ENCODE measurements around the gene MED13L. TPM values are rescaled to one million over a fixed set of nuclear protein-coding genes. Genes with fewer than 3 reads are reported as not detected.

MED13L gene
- total and polyA plus RNA-seq, 2 donors (not counting 3 experiments of a cell fraction or from before 2014, with no cell fraction given), result 27.4 to 93.6 TPM

DNA sequence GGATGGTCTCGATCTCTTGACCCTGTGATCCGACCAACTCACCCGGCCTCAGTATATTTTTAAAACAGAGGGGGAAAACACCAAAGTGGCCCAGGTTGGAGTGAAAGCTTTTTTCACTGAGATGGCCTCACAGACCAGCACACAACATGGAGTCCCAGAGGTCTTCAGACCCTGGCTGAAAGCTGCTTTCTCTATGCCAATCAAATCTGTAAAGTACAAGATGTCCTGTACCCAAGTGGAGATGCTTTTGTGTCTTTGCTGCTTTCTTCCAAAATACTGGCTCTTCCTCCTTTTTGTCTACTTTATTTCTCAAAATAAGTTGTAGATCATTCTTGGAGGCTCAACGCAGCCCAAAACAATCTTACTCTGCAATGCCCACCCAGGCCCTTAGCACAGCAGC is 214.8 kb downstream of the MED13L start:
- H3K4me2 ChIP-seq (ENCODE audit: insufficient read depth, low read length), result no peak overlapping the region
- ChIA-PET POLR2A (no interaction called here), CTCF (interaction anchor here (0.8 kb wide), 1 partner anchor 15 kb away, joined by 4 read pairs; no protein-coding TSS in a partner anchor)
- no peak for DNase-seq (ENCODE audit: low read depth, low spot score)
- no peaks in the 10 kb centered on the region for H3K36me3 ChIP-seq (ENCODE audit: control insufficient read depth in 2 of 2, extremely low read depth in 1 of 2, insufficient read depth in 2 of 2, low read length in 2 of 2)
- peaks cover 2% of the 10 kb centered on the region for H4K20me1 ChIP-seq (replicated peaks; ENCODE audit: control insufficient read depth, extremely low read depth, insufficient read depth, low read length)
- dilution Hi-C loops (cut with MboI; ENCODE audit: extremely low pct_ligation_motif_present, low sequenced_read_pairs), result no loop called here
- no peak for FAIRE-seq
- peaks cover 26% of the 10 kb centered on the region for H3K79me2 ChIP-seq (ENCODE audit: control insufficient read depth, insufficient read depth, low read length)
- no TSS peak for BruUV-seq (replicated peaks)
- H3K9ac ChIP-seq (replicated peaks; ENCODE audit: extremely low read depth, insufficient read depth, low read length), result no peak overlapping the region
- H3K27me3 ChIP-seq (ENCODE audit: control insufficient read depth in 2 of 2, insufficient read depth in 2 of 2, low read length in 2 of 2), result no peaks in the 10 kb centered on the region
- no peak overlapping the region for H3K4me3 ChIP-seq (replicated peaks in 1 of 3; ENCODE audit: insufficient read depth in 1 of 3, low read depth in 1 of 3, low read length in 3 of 3)
- no peak overlapping the region for H3K27ac ChIP-seq (ENCODE audit: insufficient read depth, low read depth, low read length)
- no peak overlapping the region for H2AFZ ChIP-seq (ENCODE audit: low read depth, low read length)
- no peaks in the 10 kb centered on the region for H3K4me1 ChIP-seq (ENCODE audit: control insufficient read depth, extremely low read depth, insufficient read depth, low read length)
- no peaks in the 10 kb centered on the region for H3K9me3 ChIP-seq (replicated peaks; ENCODE audit: control insufficient read depth, insufficient read depth, low read length)
- no peak for TF ChIP-seq JUN (IDR thresholded peaks at IDR 0.05; ENCODE audit: borderline replicate concordance, insufficient read depth, insufficient read length, low read depth)
- no peak for TF ChIP-seq GATA2 (IDR thresholded peaks at IDR 0.05; ENCODE audit: insufficient read depth, insufficient read length, low read depth, low read length)
- TF ChIP-seq FOS (IDR thresholded peaks at IDR 0.05; ENCODE audit: borderline replicate concordance, insufficient read depth, low read length), result no peak
- no peak for TF ChIP-seq POLR2A (IDR thresholded peaks at IDR 0.05; ENCODE audit: low read depth, low read length)
- no peak for TF ChIP-seq EZH2 (IDR thresholded peaks at IDR 0.05; ENCODE audit: borderline replicate concordance, low read depth, low read length, severe bottlenecking)
- TF ChIP-seq POLR2AphosphoS5 (IDR thresholded peaks at IDR 0.05; ENCODE audit: insufficient read depth, low read depth, low read length), result no peak
- intact Hi-C loops (cut with micrococcal nuclease), result no loop called here
- H3K9me1 ChIP-seq (replicated peaks; ENCODE audit: control insufficient read depth, extremely low read depth, insufficient read depth, low read length), result no peaks in the 10 kb centered on the region

DNA sequence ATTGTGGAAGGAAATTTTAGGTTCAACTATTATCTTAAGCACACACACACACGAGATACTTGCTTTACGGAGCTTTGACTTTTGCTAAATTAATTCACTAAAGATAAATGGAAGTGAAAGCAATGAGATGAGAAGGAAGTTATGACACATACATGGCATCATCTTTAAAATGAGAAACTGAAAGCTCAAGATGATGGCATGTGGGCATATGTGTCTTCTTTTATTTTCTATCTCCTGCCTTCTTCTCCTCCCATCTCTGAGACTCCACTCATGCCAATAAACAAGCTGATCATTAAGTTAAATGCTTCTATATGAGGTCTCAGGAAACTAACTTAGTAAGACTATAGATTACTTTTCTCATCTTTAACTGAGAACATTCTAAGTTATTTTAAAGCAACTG is 216.7 kb downstream of the MED13L start:
- peaks cover 27% of the 10 kb centered on the region for H3K79me2 ChIP-seq (ENCODE audit: control insufficient read depth, insufficient read depth, low read length)

More for the DNA sequence above, 216.7 kb downstream of the MED13L start:
- Histone ChIP-seq H3K9me3 (replicated peaks; ENCODE audit: control insufficient read depth, insufficient read depth, low read length) (no peaks in the 10 kb centered on the region), H3K36me3 (ENCODE audit: control insufficient read depth in 2 of 2, extremely low read depth in 1 of 2, insufficient read depth in 2 of 2, low read length in 2 of 2) (no peaks in the 10 kb centered on the region), H3K27ac (ENCODE audit: insufficient read depth, low read depth, low read length) (no peak overlapping the region), H3K4me3 (replicated peaks in 1 of 3; ENCODE audit: insufficient read depth in 1 of 3, low read depth in 1 of 3, low read length in 3 of 3) (no peak overlapping the region), H3K4me1 (ENCODE audit: control insufficient read depth, extremely low read depth, insufficient read depth, low read length) (no peaks in the 10 kb centered on the region), H3K4me2 (ENCODE audit: insufficient read depth, low read length) (no peak overlapping the region), H2AFZ (ENCODE audit: low read depth, low read length) (no peak overlapping the region), H3K27me3 (ENCODE audit: control insufficient read depth in 2 of 2, insufficient read depth in 2 of 2, low read length in 2 of 2) (no peaks in the 10 kb centered on the region), H3K9ac (replicated peaks; ENCODE audit: extremely low read depth, insufficient read depth, low read length) (no peak overlapping the region), H3K9me1 (replicated peaks; ENCODE audit: control insufficient read depth, extremely low read depth, insufficient read depth, low read length) (no peaks in the 10 kb centered on the region), H4K20me1 (replicated peaks; ENCODE audit: control insufficient read depth, extremely low read depth, insufficient read depth, low read length) (no peaks in the 10 kb centered on the region)
- intact Hi-C loops (cut with micrococcal nuclease), result no loop called here
- dilution Hi-C loops (cut with MboI; ENCODE audit: extremely low pct_ligation_motif_present, low sequenced_read_pairs), result no loop called here
- CTCF ChIA-PET, result interaction anchor here (1.2 kb wide), 1 partner anchor 176 kb away, joined by 5 read pairs; no protein-coding TSS in a partner anchor
- TF ChIP-seq, protein P1, sequence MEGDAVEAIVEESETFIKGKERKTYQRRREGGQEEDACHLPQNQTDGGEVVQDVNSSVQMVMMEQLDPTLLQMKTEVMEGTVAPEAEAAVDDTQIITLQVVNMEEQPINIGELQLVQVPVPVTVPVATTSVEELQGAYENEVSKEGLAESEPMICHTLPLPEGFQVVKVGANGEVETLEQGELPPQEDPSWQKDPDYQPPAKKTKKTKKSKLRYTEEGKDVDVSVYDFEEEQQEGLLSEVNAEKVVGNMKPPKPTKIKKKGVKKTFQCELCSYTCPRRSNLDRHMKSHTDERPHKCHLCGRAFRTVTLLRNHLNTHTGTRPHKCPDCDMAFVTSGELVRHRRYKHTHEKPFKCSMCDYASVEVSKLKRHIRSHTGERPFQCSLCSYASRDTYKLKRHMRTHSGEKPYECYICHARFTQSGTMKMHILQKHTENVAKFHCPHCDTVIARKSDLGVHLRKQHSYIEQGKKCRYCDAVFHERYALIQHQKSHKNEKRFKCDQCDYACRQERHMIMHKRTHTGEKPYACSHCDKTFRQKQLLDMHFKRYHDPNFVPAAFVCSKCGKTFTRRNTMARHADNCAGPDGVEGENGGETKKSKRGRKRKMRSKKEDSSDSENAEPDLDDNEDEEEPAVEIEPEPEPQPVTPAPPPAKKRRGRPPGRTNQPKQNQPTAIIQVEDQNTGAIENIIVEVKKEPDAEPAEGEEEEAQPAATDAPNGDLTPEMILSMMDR (IDR thresholded peaks at IDR 0.05; ENCODE audit: extremely low read depth in 1 of 2, insufficient read depth in 1 of 2, low read depth in 1 of 2, low read length in 2 of 2), result no peak
- no peak for TF ChIP-seq FOS (IDR thresholded peaks at IDR 0.05; ENCODE audit: borderline replicate concordance, insufficient read depth, low read length)
- POLR2A ChIA-PET, result no interaction called here
- FAIRE-seq (no peak), DNase-seq (ENCODE audit: low read depth, low spot score) (no peak)
- no TSS peak for BruUV-seq (replicated peaks)
